ENCODE results near the gene ZNF513.

The ZNF513 gene

GRCh38 chr2:27400348-27401135 is 20.0 kb upstream of the ZNF513 start:
- no peaks in the 10 kb centered on the region for H3K4me1 ChIP-seq (ENCODE audit: insufficient read depth, low read length, severe bottlenecking)
- no peak overlapping the region for H3K27ac ChIP-seq (ENCODE audit: low read depth, low read length, poor library complexity, severe bottlenecking)
- no peak overlapping the region for H3K4me3 ChIP-seq (ENCODE audit: low read depth, low read length, poor library complexity, severe bottlenecking)
- peaks cover 97% of the 10 kb centered on the region for H3K79me2 ChIP-seq (ENCODE audit: insufficient read depth, low read length)
- H4K20me1 ChIP-seq (ENCODE audit: insufficient read depth, low read length) = no peaks in the 10 kb centered on the region
- H3K4me2 ChIP-seq (ENCODE audit: low read length) = no peak overlapping the region
- H3K27me3 ChIP-seq (ENCODE audit: insufficient read depth, low read length) = no peaks in the 10 kb centered on the region
- H3K9ac ChIP-seq (ENCODE audit: low read length) = no peak overlapping the region
- H3K36me3 ChIP-seq (ENCODE audit: insufficient read depth, low read length) = peaks cover 69% of the 10 kb centered on the region
- H3K9me2 ChIP-seq (ENCODE audit: low read depth, low read length) = no peaks in the 10 kb centered on the region
- no peaks in the 10 kb centered on the region for H3K9me3 ChIP-seq (ENCODE audit: low read length)
- TF ChIP-seq CTCF (IDR thresholded peaks at IDR 0.05; ENCODE audit: low read length) (no peak), EZH2 (IDR thresholded peaks at IDR 0.05; ENCODE audit: borderline replicate concordance, low read length) (no peak)
- no peak overlapping the region for H2AFZ ChIP-seq (ENCODE audit: low read length)
- H3F3A ChIP-seq (ENCODE audit: insufficient read depth, low read length) = no peaks in the 10 kb centered on the region

GRCh38 chr2:27398962-27399361 is 18.4 kb upstream of the ZNF513 start:
- Histone ChIP-seq H3K9me2 (ENCODE audit: low read depth, low read length) (no peaks in the 10 kb centered on the region), H3K79me2 (ENCODE audit: insufficient read depth, low read length) (peaks cover 97% of the 10 kb centered on the region), H3K9ac (ENCODE audit: low read length) (no peak overlapping the region), H3K36me3 (ENCODE audit: insufficient read depth, low read length) (peaks cover 57% of the 10 kb centered on the region), H3F3A (ENCODE audit: insufficient read depth, low read length) (no peaks in the 10 kb centered on the region), H3K9me3 (ENCODE audit: low read length) (no peaks in the 10 kb centered on the region), H3K4me3 (ENCODE audit: low read depth, low read length, poor library complexity, severe bottlenecking) (no peak overlapping the region), H3K27ac (ENCODE audit: low read depth, low read length, poor library complexity, severe bottlenecking) (no peak overlapping the region), H4K20me1 (ENCODE audit: insufficient read depth, low read length) (no peaks in the 10 kb centered on the region), H3K4me1 (ENCODE audit: insufficient read depth, low read length, severe bottlenecking) (no peaks in the 10 kb centered on the region), H3K4me2 (ENCODE audit: low read length) (no peak overlapping the region), H2AFZ (ENCODE audit: low read length) (no peak overlapping the region), H3K27me3 (ENCODE audit: insufficient read depth, low read length) (no peaks in the 10 kb centered on the region)
- TF ChIP-seq CTCF (IDR thresholded peaks at IDR 0.05; ENCODE audit: low read length) (no peak), EZH2 (IDR thresholded peaks at IDR 0.05; ENCODE audit: borderline replicate concordance, low read length) (no peak)

GRCh38 chr2:27393225-27393624 is 12.7 kb upstream of the ZNF513 start:
- no peak for TF ChIP-seq CTCF (IDR thresholded peaks at IDR 0.05; ENCODE audit: low read length)
- no peak for TF ChIP-seq EZH2 (IDR thresholded peaks at IDR 0.05; ENCODE audit: borderline replicate concordance, low read length)
- Histone ChIP-seq H3K4me2 (ENCODE audit: low read length) (no peak overlapping the region), H4K20me1 (ENCODE audit: insufficient read depth, low read length) (no peaks in the 10 kb centered on the region), H3K27me3 (ENCODE audit: insufficient read depth, low read length) (no peaks in the 10 kb centered on the region), H3K9me2 (ENCODE audit: low read depth, low read length) (no peaks in the 10 kb centered on the region), H3K9ac (ENCODE audit: low read length) (no peak overlapping the region), H3K9me3 (ENCODE audit: low read length) (no peaks in the 10 kb centered on the region), H3K4me3 (ENCODE audit: low read depth, low read length, poor library complexity, severe bottlenecking) (no peak overlapping the region), H3F3A (ENCODE audit: insufficient read depth, low read length) (no peaks in the 10 kb centered on the region), H3K4me1 (ENCODE audit: insufficient read depth, low read length, severe bottlenecking) (no peaks in the 10 kb centered on the region), H3K27ac (ENCODE audit: low read depth, low read length, poor library complexity, severe bottlenecking) (no peak overlapping the region), H2AFZ (ENCODE audit: low read length) (no peak overlapping the region), H3K36me3 (ENCODE audit: insufficient read depth, low read length) (peaks cover 31% of the 10 kb centered on the region), H3K79me2 (ENCODE audit: insufficient read depth, low read length) (peaks cover 86% of the 10 kb centered on the region)

All from OCI-LY1 (cell line).